ENCODE results near the gene ELOVL5. TPM values are rescaled to one million over a fixed set of nuclear protein-coding genes. Genes with fewer than 3 reads are reported as not detected.

Gene ELOVL5
- total RNA-seq, 1 donor from 2014 or later: 52.8 TPM

GRCh38 chr6:53331678-53332077 lies 17.1 kb downstream of the ELOVL5 start:
- FAIRE-seq: no peak

GRCh38 chr6:53330137-53330536 lies 18.6 kb downstream of the ELOVL5 start:
- Histone ChIP-seq H3K9me3 (ENCODE audit: insufficient read depth, low read depth, low read length) (no peaks in the 10 kb centered on the region), H3K4me3 (ENCODE audit: insufficient read depth, low read depth, low read length) (no peak overlapping the region), H3K9ac (ENCODE audit: low read length) (no peak overlapping the region), H3K79me2 (ENCODE audit: insufficient read depth, low read length) (peaks cover 91% of the 10 kb centered on the region), H3K4me1 (ENCODE audit: insufficient read depth, low read length) (peaks cover 19% of the 10 kb centered on the region), H3K27ac (ENCODE audit: low read depth, low read length) (no peak overlapping the region), H4K20me1 (ENCODE audit: insufficient read depth, low read length) (peaks cover 68% of the 10 kb centered on the region), H3K4me2 (ENCODE audit: low read length) (no peak overlapping the region), H3K36me3 (ENCODE audit: insufficient read depth, low read length) (no peaks in the 10 kb centered on the region), H2AFZ (ENCODE audit: low read depth, low read length) (no peak overlapping the region), H3K27me3 (ENCODE audit: insufficient read depth, low read length) (no peaks in the 10 kb centered on the region)
- no peak for DNase-seq (ENCODE audit: low read depth)
- H3K4me1 Mint-ChIP-seq (ENCODE audit: low read depth, unreplicated experiment): peaks cover 26% of the 10 kb centered on the region
- H3K36me3 Mint-ChIP-seq (ENCODE audit: low read depth, unreplicated experiment): no peaks in the 10 kb centered on the region
- H3K27ac Mint-ChIP-seq (ENCODE audit: unreplicated experiment): no peak overlapping the region
- H3K27me3 Mint-ChIP-seq (ENCODE audit: low read depth, unreplicated experiment): no peaks in the 10 kb centered on the region
- no peak for TF ChIP-seq EZH2 (IDR thresholded peaks at IDR 0.05; ENCODE audit: insufficient read depth, low read length)
- TF ChIP-seq CTCF (IDR thresholded peaks at IDR 0.05; ENCODE audit: insufficient read depth, low read depth, low read length): no peak
- no peak for FAIRE-seq
- no peaks in the 10 kb centered on the region for H3K9me3 Mint-ChIP-seq (ENCODE audit: unreplicated experiment)
- H3K4me3 Mint-ChIP-seq (ENCODE audit: unreplicated experiment): no peak overlapping the region

More at GRCh38 chr6:53331678-53332077, 17.1 kb downstream of the ELOVL5 start:
- Histone ChIP-seq H3K27ac (ENCODE audit: low read depth, low read length) (no peak overlapping the region), H3K9me3 (ENCODE audit: insufficient read depth, low read depth, low read length) (no peaks in the 10 kb centered on the region), H2AFZ (ENCODE audit: low read depth, low read length) (no peak overlapping the region), H3K27me3 (ENCODE audit: insufficient read depth, low read length) (no peaks in the 10 kb centered on the region), H3K4me3 (ENCODE audit: insufficient read depth, low read depth, low read length) (no peak overlapping the region), H3K4me1 (ENCODE audit: insufficient read depth, low read length) (peaks cover 9% of the 10 kb centered on the region), H3K4me2 (ENCODE audit: low read length) (no peak overlapping the region), H4K20me1 (ENCODE audit: insufficient read depth, low read length) (peaks cover 70% of the 10 kb centered on the region), H3K79me2 (ENCODE audit: insufficient read depth, low read length) (peaks cover 95% of the 10 kb centered on the region), H3K9ac (ENCODE audit: low read length) (no peak overlapping the region), H3K36me3 (ENCODE audit: insufficient read depth, low read length) (no peaks in the 10 kb centered on the region)
- Mint-ChIP-seq H3K4me3 (ENCODE audit: unreplicated experiment) (no peak overlapping the region), H3K27me3 (ENCODE audit: low read depth, unreplicated experiment) (no peaks in the 10 kb centered on the region), H3K9me3 (ENCODE audit: unreplicated experiment) (no peaks in the 10 kb centered on the region), H3K36me3 (ENCODE audit: low read depth, unreplicated experiment) (no peaks in the 10 kb centered on the region), H3K4me1 (ENCODE audit: low read depth, unreplicated experiment) (peaks cover 13% of the 10 kb centered on the region), H3K27ac (ENCODE audit: unreplicated experiment) (no peak overlapping the region)
- no peak for TF ChIP-seq CTCF (IDR thresholded peaks at IDR 0.05; ENCODE audit: insufficient read depth, low read depth, low read length)
- TF ChIP-seq EZH2 (IDR thresholded peaks at IDR 0.05; ENCODE audit: insufficient read depth, low read length): no peak
- DNase-seq (ENCODE audit: low read depth): no peak

- no peaks in the 10 kb centered on the region for H3K27me3 ChIP-seq (ENCODE audit: insufficient read depth, low read length)
- H3K4me3 ChIP-seq (ENCODE audit: insufficient read depth, low read depth, low read length): no peak overlapping the region
- peaks cover 64% of the 10 kb centered on the region for H4K20me1 ChIP-seq (ENCODE audit: insufficient read depth, low read length)
- H3K9ac ChIP-seq (ENCODE audit: low read length): no peak overlapping the region
- no peak overlapping the region for H3K27ac ChIP-seq (ENCODE audit: low read depth, low read length)
- Mint-ChIP-seq H3K27me3 (ENCODE audit: low read depth, unreplicated experiment) (no peaks in the 10 kb centered on the region), H3K4me1 (ENCODE audit: low read depth, unreplicated experiment) (peaks cover 26% of the 10 kb centered on the region), H3K36me3 (ENCODE audit: low read depth, unreplicated experiment) (no peaks in the 10 kb centered on the region), H3K4me3 (ENCODE audit: unreplicated experiment) (no peak overlapping the region), H3K27ac (ENCODE audit: unreplicated experiment) (no peak overlapping the region), H3K9me3 (ENCODE audit: unreplicated experiment) (no peaks in the 10 kb centered on the region)
- no peak overlapping the region for H3K4me2 ChIP-seq (ENCODE audit: low read length)
- DNase-seq (ENCODE audit: low read depth): no peak
- no peaks in the 10 kb centered on the region for H3K36me3 ChIP-seq (ENCODE audit: insufficient read depth, low read length)
- peaks cover 19% of the 10 kb centered on the region for H3K4me1 ChIP-seq (ENCODE audit: insufficient read depth, low read length)
- no peaks in the 10 kb centered on the region for H3K9me3 ChIP-seq (ENCODE audit: insufficient read depth, low read depth, low read length)
- H2AFZ ChIP-seq (ENCODE audit: low read depth, low read length): no peak overlapping the region
- H3K79me2 ChIP-seq (ENCODE audit: insufficient read depth, low read length): peaks cover 91% of the 10 kb centered on the region
- no peak for FAIRE-seq
- TF ChIP-seq CTCF (IDR thresholded peaks at IDR 0.05; ENCODE audit: insufficient read depth, low read depth, low read length) (no peak), EZH2 (IDR thresholded peaks at IDR 0.05; ENCODE audit: insufficient read depth, low read length) (no peak)
Measured at GRCh38 chr6:53328375-53328774, 20.4 kb downstream of the ELOVL5 start.

All from astrocyte (in vitro differentiated cells and primary cell).